ENCODE measurements around the gene GOLGA7B.

The GOLGA7B gene

DNA sequence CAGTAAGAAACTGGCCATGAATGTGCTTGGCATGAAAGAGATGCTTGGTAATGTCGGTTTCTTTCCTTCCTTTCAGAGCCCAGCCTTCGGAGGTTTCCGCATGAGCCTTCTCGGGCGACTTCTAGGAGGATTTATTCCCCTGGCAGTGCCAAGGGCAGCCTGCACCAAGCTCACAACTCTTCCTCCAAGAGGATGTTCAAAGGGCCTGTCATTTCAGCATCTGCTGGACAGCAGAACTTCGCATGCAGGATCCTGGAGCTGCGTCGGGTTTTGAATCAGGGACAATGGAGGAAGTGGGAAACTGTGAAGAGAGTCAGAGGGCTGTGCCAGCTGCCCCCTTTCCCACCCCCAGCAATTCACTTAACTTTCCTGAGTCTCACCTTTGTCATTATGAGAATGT is 21.3 kb downstream of the GOLGA7B start:
- Histone ChIP-seq H3K4me1 (ENCODE audit: control insufficient read depth, low read length) (peaks cover 3% of the 10 kb centered on the region; the same call in 1 of the 2 replicates), H3K27ac (ENCODE audit: low read depth, low read length) (no peak overlapping the region), H3K27me3 (ENCODE audit: control insufficient read depth, low read length) (peaks cover 24% of the 10 kb centered on the region), H3F3A (ENCODE audit: control insufficient read depth, insufficient read depth) (no peaks in the 10 kb centered on the region), H3K79me2 (ENCODE audit: control insufficient read depth, low read length) (no peaks in the 10 kb centered on the region), H3K36me3 (ENCODE audit: control insufficient read depth, low read length) (no peaks in the 10 kb centered on the region), H4K20me1 (ENCODE audit: control insufficient read depth, insufficient read depth, low read depth, low read length) (no peaks in the 10 kb centered on the region), H3K4me3 (ENCODE audit: low read length) (no peak overlapping the region), H3K9me3 (ENCODE audit: control insufficient read depth, insufficient read depth, low read length) (no peaks in the 10 kb centered on the region), H3K4me2 (ENCODE audit: low read length) (no peak overlapping the region), H3K9me2 (replicated peaks; ENCODE audit: control insufficient read depth, low read length) (no peaks in the 10 kb centered on the region)
- TF ChIP-seq, protein P1, sequence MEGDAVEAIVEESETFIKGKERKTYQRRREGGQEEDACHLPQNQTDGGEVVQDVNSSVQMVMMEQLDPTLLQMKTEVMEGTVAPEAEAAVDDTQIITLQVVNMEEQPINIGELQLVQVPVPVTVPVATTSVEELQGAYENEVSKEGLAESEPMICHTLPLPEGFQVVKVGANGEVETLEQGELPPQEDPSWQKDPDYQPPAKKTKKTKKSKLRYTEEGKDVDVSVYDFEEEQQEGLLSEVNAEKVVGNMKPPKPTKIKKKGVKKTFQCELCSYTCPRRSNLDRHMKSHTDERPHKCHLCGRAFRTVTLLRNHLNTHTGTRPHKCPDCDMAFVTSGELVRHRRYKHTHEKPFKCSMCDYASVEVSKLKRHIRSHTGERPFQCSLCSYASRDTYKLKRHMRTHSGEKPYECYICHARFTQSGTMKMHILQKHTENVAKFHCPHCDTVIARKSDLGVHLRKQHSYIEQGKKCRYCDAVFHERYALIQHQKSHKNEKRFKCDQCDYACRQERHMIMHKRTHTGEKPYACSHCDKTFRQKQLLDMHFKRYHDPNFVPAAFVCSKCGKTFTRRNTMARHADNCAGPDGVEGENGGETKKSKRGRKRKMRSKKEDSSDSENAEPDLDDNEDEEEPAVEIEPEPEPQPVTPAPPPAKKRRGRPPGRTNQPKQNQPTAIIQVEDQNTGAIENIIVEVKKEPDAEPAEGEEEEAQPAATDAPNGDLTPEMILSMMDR (IDR thresholded peaks at IDR 0.05; ENCODE audit: low read depth, low read length, poor library complexity, severe bottlenecking): no peak
- no peak for TF ChIP-seq EZH2phosphoT487 (IDR thresholded peaks at IDR 0.05; ENCODE audit: borderline replicate concordance, low read length)

DNA sequence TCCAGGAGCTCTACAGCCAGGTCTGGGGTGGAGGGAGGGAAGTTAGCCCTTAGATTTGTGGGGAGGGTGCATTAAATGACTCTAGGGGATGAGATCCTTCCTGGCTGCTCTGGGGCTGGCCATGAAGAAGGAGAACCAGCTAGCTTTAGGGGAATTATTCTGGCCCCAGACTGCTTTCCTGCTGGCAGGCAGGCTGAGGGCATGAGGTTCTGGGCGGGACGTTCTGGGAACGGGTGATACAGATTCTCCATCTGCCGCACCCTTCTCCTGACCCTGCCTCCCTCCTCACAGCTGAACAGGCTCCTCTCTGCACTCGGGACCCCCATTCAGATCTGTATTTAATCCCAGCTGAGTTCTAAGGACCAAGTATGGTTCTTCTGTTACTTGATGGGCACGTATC is 23.9 kb downstream of the GOLGA7B start:
- TF ChIP-seq EZH2phosphoT487 (IDR thresholded peaks at IDR 0.05; ENCODE audit: borderline replicate concordance, low read length): no peak
- TF ChIP-seq, protein P1 (IDR thresholded peaks at IDR 0.05; ENCODE audit: low read depth, low read length, poor library complexity, severe bottlenecking): no peak
- H3F3A ChIP-seq (ENCODE audit: control insufficient read depth, insufficient read depth): no peaks in the 10 kb centered on the region
- peaks cover 24% of the 10 kb centered on the region for H3K27me3 ChIP-seq (ENCODE audit: control insufficient read depth, low read length)
- H3K79me2 ChIP-seq (ENCODE audit: control insufficient read depth, low read length): no peaks in the 10 kb centered on the region
- peaks cover 3% of the 10 kb centered on the region; the same call in 1 of the 2 replicates for H3K4me1 ChIP-seq (ENCODE audit: control insufficient read depth, low read length)
- H3K36me3 ChIP-seq (ENCODE audit: control insufficient read depth, low read length): no peaks in the 10 kb centered on the region
- no peak overlapping the region for H3K27ac ChIP-seq (ENCODE audit: low read depth, low read length)
- H3K4me3 ChIP-seq (ENCODE audit: low read length): no peak overlapping the region
- no peaks in the 10 kb centered on the region for H3K9me3 ChIP-seq (ENCODE audit: control insufficient read depth, insufficient read depth, low read length)
- H3K4me2 ChIP-seq (ENCODE audit: low read length): no peak overlapping the region
- no peaks in the 10 kb centered on the region for H3K9me2 ChIP-seq (replicated peaks; ENCODE audit: control insufficient read depth, low read length)
- no peaks in the 10 kb centered on the region for H4K20me1 ChIP-seq (ENCODE audit: control insufficient read depth, insufficient read depth, low read depth, low read length)

DNA sequence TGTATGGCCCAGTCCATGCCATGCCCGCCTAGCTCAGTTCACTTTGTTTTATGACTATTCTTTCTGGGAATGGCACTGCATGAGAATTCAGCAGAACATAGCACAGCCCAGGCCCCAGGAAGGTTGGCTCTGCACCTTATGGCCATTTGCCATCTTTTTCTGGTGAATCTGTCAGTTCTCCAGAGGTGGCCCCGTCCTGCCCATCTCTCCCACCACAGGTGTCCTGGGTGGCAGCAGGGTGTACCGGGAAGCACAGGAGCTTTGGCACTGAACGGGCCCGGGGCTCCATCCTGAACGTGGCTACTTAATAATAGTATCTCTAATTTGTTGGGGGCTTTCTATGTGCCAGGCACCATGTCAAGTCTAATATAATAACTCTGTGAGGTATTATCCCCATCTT is 24.7 kb downstream of the GOLGA7B start:
- H3K9me3 ChIP-seq (ENCODE audit: control insufficient read depth, insufficient read depth, low read length): no peaks in the 10 kb centered on the region
- H4K20me1 ChIP-seq (ENCODE audit: control insufficient read depth, insufficient read depth, low read depth, low read length): no peaks in the 10 kb centered on the region
- no peaks in the 10 kb centered on the region for H3K79me2 ChIP-seq (ENCODE audit: control insufficient read depth, low read length)
- peaks cover 24% of the 10 kb centered on the region for H3K27me3 ChIP-seq (ENCODE audit: control insufficient read depth, low read length)
- no peaks in the 10 kb centered on the region for H3F3A ChIP-seq (ENCODE audit: control insufficient read depth, insufficient read depth)
- peaks cover under 1% of the 10 kb centered on the region; the same call in 1 of the 2 replicates for H3K4me1 ChIP-seq (ENCODE audit: control insufficient read depth, low read length)
- no peak overlapping the region for H3K4me3 ChIP-seq (ENCODE audit: low read length)
- H3K4me2 ChIP-seq (ENCODE audit: low read length): no peak overlapping the region
- no peaks in the 10 kb centered on the region for H3K9me2 ChIP-seq (replicated peaks; ENCODE audit: control insufficient read depth, low read length)
- H3K36me3 ChIP-seq (ENCODE audit: control insufficient read depth, low read length): no peaks in the 10 kb centered on the region
- TF ChIP-seq EZH2phosphoT487 (IDR thresholded peaks at IDR 0.05; ENCODE audit: borderline replicate concordance, low read length): no peak
- TF ChIP-seq, protein P1 (IDR thresholded peaks at IDR 0.05; ENCODE audit: low read depth, low read length, poor library complexity, severe bottlenecking): no peak
- no peak overlapping the region for H3K27ac ChIP-seq (ENCODE audit: low read depth, low read length)

Measured in DOHH2 (cell line).